Activated T-helper 9 cell treated with anti-CD3 and anti-CD28 coated beads, Interleukin-2, amount 50 U/mL, for 16 hours (primary cell): ENCODE results near the gene METTL8.
"Not testable (repeated sequence)": the region's sequence is repeated elsewhere in the genome, so short reads cannot be mapped to it uniquely, and the experiment has no call there.

ENCODE experiments used
- DNase-seq: peaks from one replicate; pipeline ENCODE4 v3.0.0-alpha.2; 2020; ENCODE audit warnings: low read depth

Gene METTL8

DNA sequence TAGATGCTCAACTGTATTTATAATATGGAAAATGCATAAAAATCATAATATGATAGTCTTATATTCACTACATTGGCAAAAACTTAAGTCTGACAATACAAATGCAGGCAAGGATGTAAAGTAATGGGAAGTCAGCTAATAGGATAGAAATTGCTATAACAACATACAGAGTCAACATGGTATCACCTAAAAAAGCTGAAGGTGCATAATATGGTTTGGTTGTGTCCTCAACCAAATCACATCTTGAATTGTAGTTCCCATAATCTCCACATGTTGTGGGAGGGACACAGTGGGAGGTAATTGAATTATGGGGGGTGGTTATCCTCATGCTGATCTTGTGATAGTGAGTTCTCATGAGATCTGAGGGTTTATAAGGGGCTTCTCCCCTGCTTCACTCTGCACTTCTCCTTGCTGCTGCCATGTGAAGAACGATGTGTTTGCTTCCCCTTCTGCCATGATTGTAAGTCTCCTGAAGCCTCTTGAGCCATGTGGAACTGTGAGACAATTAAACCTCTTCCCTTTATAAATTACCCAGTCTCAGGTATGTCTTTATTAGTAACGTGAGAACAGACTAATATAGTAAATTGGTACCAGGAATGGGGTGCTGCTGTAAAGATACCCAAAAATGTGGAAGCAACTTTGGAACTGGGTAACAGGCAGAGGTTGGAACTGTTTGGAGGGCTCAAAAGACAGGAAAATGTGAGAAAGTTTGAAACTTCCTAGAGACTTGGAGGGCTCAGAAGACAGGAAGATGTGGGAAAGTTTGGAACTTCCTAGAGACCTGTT, 10.9 kb downstream of the METTL8 start:
- DNase-seq, result not testable (repeated sequence)

DNA sequence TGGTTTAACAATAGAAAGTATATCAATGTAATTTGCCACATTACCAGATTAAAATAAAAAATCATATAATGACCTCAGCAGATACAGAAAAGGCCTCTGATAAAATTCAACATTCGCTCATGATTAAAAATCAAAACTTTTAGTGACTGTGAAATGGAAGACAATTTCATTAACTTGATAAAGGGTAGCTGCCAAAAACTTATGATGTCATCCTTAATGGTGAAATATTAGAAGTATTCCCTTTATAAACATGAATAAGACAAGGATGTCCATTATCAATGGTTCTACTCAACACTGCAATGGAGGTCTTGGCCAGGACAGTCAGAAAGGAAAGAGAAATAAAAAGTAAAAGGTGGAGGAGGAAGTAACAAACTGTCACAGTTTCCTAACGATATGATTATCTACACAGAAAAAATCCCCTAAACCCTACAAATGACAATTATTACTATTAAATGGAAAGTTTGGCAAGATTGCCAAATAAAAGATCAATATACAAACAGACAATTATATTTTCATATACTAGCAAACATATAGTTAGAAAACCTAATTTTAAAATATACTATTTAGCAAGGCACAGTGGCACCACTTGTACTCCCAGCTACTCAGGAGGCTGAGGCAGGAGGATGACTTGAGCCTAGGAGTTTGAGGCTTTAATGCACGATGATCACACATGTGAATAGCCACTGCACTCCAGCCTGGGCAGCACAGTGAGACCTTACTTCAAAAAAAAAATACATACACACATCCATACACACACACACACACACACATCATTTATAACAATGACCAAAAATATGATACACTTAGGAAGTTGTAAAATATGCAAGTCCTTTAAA, 12.8 kb downstream of the METTL8 start:
- no peak for DNase-seq

DNA sequence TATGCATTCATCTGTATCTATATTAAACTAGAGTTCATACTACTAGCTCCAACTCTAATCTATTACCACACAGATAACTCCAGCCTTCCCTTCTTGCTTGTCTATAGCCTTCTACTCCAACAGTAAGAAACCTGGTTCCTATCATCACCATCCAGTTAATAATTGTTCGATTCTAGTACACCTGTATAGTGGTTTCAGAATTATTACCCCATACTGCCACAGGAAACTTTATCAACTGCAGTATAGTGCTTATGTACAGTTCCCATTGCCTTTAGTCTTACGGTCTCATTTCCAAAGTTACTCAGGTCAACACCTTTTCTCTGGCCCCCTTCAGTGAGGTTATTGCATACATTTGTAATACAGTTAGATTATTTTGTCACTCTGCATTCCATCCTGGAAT, 14.5 kb downstream of the METTL8 start:
- DNase-seq, result no peak

DNA sequence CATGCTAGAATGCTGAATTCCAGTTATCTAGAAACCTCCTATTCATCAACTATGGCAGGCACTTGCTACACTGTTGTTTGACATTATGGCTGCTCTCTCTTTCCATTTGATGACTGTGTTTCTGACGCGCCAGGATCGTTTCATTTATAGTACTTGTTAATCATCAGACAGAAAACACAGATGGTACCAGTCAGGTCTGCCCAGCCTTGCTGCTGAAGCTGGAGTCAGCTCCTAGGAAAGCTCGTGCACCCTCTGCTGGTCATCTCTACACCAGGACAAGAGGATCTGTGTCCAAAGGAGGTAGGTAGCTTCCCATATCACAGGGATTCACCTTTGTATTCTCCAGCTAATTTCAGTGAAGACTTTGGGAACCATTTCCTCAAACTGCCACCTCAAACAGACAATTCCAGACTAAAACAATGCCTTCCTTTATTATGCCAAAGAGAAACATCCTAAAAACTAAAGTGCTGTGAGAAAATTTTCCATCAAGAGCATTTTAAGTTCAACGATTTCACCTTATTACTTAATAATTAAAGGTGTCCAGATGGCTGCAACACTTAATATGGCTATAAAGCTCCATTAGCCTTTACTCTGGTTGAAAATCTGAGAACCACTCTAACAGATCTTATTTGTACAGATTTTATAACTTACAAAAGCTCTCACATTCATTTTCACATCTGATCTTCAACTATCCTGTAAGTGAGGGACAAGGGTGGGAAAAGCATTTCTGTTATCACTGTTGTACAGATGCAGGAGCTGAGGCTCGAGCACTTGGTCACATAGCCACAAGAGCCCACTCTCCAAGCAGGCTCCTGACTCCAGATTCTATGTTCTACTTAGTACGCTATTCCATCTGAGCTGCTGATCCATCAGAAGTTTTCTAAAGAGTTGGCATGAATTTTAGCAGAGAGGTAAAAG, 17.5 kb downstream of the METTL8 start:
- peak; percentile 72 for DNase-seq

DNA sequence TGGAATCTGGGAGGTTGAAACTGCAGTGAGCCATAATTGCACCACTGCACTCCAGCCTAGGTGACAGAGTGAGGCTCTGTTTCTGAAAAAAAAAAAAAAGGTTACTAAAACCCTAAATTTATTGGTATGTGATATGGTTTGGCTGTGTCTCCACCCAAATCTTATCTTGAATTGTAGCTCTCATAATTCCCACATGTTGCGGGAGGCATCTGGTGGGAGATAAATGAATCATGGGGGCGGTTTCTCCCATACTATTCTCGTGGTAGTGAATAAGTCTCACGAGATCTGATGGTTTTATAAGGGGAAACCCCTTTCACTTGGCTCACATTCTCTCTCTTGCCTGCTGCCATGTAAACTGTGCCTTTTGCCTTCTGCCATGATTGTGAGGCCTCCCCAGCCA, 19.1 kb downstream of the METTL8 start:
- not testable (repeated sequence) for DNase-seq

DNA sequence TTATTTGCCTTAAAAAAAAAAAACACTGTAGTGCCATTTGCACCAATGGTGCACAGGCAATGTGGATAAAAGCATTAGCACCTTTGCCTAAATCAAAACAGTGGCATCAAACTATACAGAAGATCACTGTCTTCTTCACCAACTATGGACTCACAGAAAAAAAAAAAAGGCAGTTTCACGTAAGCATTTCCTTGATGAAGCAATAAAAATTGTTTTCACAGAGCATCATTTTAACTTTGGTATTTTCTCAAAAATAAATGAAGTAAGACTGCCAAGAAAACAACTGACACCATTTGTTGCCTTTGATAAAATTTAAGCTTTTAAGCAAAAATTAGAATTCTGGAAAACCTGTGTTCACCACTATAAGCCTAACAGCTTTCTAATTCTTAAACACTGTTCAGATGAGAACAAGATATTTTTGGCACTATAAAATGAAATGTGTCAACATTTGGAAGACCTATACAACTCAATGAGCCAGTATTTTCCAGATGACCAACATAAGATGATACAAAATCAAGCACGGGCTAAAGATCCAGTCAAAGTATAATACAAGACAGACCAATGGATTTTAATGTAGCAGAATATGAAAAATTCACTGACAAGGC, 21.1 kb downstream of the METTL8 start:
- no peak for DNase-seq

DNA sequence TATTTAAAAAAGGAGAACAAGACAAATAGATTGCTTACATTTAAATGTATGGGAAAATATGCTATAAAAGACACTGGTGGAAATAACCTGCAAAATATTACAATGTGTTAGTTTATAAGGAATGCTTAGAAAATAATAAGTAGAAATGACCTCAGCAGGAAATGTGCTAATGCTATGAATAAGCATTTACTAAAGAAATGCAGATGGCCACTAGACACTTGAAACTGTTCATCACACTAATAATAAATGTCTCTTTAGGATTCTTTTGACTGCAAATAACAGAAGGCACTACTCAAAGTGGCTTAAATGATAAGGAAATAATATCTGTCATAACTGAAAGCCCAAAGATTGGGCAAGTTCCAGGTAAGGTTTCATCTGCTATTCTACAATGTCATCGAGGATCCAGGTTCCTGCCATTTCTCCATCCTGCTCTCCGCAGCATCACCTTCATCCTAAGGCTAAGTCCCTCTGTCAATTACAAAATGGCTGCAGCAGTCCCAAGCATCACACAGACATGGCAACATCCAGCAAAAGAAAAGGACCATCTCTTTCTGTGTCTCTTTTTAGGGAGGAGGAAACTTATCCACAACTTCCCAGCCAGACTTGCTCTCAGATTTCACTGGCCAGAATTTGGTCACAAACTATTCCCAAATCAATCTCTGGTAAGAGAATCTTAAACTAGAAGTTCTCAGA, 21.9 kb downstream of the METTL8 start:
- DNase-seq, result no peak

DNA sequence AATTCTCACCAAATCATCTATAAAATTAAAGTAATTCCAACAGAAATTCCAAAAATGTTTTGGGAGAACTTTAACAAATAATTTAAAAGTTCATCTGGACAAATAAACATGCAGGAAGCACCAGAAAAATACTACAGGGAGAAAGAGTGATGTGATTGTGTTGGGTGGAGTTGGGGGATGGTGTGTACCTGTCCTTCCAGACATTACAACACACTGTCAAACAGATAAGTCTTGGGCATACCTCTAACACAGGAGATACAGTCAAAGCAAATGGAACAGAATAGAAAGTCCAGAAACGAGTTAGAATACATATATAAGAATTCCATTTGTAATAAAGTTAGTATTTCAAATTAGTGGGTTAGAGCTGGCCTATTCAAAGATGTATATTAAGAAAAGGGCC, 22.6 kb downstream of the METTL8 start:
- no peak for DNase-seq

DNA sequence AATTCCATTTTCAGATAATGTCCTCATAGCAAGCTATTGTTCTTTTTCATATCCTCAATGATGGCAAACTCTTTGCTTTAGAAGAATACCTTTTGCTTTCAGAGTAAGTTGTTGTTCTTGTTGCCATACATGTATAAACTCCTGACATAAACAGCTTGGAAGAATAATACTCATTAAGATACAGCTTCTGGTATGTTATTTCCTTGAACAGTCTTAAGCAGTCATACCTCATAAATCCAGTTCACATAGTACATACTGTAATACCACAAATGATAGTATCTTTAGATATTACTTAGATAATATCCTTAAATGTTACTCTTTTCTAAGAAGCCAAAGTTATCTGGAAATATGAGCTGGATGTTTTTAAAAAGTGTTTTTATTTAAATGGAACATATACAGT, 23.2 kb downstream of the METTL8 start:
- DNase-seq, result no peak

DNA sequence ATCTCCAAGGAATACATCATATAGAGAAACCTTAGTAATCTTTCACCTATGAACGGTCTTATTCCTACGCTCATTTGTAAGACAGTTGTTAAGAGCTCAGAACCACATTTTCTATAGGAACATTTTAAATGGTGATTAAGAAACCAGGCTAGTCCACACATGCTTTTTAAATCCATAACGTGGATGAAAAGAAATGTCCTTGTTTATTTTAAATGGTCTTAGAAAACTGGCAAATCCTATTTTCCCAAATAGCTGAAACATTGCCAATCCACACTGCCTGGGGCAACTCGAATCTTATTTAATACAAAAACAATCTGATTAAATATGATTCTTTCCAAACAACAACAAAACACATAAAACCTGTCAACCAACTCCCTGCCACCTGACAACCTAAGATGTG, 23.7 kb downstream of the METTL8 start:
- DNase-seq, result no peak

DNA sequence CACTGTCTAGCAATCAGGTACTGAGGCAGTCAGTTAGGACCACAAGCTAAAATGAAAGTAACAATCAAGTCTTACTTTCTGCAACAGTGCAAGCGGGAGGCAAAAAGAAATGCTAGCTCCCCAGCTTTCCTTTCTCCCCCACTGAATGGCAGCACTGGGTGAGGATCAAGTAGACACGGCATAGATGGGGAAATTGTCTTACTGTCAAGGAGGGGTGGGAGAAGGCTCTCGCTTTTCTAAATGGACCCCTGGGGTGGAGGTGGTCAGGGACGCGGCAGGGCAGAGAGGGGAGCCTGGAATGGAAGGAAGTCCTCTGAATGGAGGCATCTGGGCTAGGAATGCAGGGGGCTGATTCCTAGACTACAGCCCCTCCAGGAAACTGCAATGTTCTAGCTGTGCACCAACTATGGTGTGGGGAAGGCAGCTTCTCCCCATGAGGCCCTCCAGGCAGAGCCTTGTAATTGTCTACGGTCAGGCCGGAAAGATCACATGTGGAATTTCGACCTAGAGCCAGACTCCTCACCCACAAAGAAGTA, 24.3 kb downstream of the METTL8 start:
- no peak for DNase-seq

DNA sequence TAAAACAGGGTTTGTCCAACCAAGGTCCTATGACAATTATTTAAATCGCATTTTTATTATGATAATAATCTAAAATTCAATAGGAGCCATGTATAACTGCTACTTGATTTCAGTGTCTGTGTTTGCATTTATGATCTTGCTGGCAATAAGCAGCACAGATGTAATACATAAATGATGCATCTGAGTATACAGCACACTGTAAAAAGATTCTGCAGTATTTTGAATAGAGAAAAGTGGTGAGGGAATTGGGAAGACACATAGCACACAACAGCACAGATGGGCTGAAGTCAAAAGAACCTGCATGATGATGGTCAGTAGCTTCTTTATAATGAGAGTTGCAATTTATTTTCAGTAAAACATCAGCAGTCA, 26.1 kb downstream of the METTL8 start:
- DNase-seq, result no peak

DNA sequence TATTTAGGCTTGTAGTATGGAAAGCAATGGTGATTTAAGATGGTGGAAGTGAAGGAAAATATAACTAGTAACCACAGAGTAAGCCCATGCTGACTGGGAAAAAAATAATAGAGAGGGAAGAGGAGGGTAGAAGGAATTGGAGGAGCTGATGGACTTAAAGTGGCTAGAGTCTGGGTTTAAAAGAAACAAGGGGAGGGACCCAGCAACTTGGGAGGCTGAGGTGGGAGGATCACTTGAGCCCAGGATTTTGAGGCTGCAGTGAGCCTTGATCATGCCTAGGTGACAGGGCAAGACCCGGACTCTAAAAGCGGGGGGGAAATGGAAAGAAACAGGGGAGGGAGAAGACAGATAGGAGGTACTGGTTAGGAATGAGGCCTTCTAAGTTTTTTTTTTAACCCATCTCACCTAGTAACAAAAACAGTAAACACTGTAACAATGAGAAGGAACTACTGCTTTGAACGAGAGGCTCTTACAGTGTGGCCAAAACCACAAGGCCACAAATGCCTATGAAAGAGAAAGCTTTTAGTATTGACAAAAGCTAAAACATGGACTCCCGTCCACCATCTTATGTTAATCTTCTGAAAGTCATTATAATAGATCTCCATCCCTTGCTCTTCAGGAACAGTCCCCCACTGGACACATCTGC, 26.6 kb downstream of the METTL8 start:
- no peak for DNase-seq

DNA sequence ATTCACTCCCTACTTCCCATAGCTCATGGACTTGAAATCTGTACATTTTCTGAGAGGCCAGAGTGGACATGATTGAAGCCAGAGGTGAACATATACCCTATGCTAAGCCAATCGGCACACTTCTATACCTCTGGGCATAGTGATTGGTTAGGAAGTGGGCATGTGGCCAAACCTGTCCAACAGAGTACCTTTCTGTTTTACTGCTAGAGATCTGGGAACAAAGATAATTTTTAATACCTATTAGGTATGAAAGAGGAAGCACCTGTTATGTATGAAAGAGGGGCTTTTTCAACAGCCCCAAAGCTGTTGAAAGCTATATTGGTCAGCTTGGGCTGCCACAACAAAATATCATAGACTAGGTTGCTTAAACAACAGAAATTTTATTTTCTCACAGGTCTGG, 27.7 kb downstream of the METTL8 start:
- DNase-seq, result no peak

DNA sequence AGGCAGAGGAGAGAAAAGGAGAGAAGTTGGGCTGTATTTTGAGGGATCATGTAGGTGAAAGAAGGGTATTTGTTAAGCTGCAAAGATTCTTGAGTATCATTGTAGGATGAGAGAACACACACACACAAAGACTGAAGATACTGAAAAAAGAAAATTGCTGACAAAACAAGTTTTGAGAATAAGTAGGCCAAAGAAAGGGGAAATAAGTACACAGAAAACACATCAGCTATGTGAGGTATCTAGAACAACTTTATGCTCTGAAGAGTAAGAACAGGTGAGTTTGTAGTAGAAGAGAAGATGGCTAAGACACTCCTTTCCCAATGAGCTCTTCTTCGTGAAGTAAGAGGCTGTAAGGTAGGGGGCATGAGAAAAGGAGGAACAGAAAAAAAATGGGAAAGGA, 28.2 kb downstream of the METTL8 start:
- no peak for DNase-seq

DNA sequence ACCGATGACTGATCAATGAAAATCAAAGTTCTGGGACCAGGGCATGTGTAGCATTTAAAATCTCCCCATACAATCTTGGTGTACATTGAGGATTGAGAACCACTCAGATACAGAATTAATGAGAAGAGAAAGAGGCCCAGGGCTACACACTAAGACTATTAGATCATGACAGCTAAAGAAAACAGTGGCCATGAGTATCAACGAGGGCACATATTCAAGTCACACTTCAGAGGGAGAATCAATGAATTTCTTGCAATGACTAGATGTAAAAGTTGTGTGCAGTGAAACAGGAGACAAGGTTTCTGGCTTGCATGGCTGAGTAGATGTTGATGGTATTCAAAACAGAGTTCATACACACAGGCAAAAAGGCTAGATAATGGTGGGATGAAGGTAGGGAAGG, 29.1 kb downstream of the METTL8 start:
- no peak for DNase-seq

DNA sequence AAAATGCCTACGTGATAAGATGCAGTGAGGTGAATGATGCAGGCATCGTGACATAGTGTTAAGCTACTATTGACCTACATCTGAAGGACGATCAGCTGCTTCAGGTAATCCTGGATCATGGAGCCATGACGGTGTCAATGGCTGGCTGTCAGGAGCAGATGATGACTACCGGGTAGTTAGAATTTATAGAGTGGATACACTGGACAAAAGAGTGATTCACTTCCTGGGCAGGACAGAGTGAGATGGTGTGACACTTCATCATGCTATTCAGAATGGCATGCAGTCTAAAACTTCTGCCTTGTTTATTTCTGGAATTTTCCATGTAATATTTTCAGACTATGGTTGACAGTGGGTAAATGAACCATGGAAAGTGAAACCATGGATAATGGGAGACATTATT, 29.5 kb downstream of the METTL8 start:
- no peak for DNase-seq

DNA sequence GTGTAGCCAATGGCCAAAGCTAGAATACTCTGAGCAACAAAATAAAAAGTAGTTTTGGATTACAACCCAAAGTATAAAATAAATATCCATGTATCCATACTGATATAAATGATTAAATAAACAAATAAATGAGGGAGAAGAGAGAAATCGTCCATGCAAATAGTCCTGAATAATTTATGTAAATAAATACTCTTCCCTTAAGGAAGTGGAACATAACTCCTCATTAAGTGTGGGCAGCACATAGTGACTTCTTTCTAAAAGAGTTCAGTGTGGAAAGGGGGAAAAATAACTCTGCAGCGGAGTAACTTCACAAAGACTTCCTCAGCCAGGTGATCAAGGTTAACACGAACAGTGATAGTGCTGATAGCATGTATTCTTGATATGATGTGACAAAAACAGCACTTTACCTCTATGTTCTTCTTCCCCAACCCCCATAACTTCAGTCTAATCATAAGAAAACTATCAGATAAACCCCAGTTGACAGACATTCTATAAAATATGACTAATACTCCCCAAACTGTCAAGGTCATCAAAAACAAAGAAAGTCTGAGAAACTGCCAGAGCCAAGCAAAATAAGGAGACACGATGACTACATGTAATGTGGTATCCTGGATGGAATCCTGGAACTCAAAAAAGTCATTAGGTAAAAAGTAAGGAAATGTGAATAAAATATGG, 30.7 kb downstream of the METTL8 start:
- DNase-seq, result no peak

DNA sequence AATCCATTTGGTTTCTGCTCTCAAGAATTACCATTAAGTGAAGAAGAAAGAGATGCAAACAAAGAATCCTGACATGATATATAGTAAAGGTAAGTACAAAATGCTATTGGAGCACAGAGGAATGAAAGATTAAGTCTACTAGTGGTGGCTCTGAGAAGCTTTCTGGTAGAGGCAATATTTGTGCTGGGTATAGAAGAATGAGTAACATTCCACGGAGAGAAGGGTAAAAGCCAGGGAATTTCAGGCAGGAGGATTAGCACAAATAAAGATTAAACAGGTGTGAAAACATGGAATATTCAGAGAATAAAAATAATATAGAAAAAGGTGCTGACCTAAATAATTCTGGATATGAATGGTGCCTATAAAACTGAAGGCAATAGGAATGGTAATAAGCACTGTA, 31.8 kb downstream of the METTL8 start:
- DNase-seq, result no peak

DNA sequence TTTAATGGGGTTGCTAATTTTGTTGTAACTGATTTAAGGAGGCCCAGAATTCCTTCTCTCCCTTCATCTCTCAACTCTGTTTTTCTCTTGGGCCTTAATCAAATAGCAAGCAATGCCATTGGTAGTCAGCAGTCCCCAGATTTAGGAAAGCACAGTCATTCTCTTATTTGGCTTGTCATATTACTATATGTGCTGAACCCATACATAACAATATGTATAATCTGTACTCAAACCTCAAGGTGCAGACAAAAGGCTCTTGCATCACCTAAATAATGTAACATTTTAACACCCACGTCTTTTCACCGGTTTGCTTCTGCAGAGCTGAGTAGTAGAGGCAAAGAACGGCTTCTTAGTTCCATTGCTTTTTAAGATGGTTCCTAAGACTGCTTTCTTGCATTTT, 33.4 kb downstream of the METTL8 start:
- DNase-seq, result no peak
